Chondrocyte (in vitro differentiated cells): ENCODE results near the gene SF3B5. TPM values are rescaled to one million over a fixed set of nuclear protein-coding genes. Genes with fewer than 3 reads are reported as not detected.

Experiments used
- DNase-seq: peaks from one replicate; pipeline ENCODE4 v3.0.0; 2021; ENCODE audit warnings: mixed read lengths, low spot score
- H3K27ac Mint-ChIP-seq: one replicate; pipeline ENCODE4 v1.8.0; 2021; ENCODE audit warnings: mild to moderate bottlenecking, moderate library complexity, mixed read lengths; ENCODE audit not compliant: unreplicated experiment
- H3K27me3 Mint-ChIP-seq: 2 replicates; pipeline ENCODE4 v1.8.0; 2021; ENCODE audit warnings: low read depth, mixed read lengths
- H3K36me3 Mint-ChIP-seq: 2 replicates; pipeline ENCODE4 v1.8.0; 2021; ENCODE audit warnings: low read depth, mixed read lengths
- H3K4me1 Mint-ChIP-seq: 2 replicates; pipeline ENCODE4 v1.8.0; 2021; ENCODE audit warnings: low read depth, mild to moderate bottlenecking, mixed read lengths
- H3K4me3 Mint-ChIP-seq: one replicate; pipeline ENCODE4 v1.8.0; 2021; ENCODE audit warnings: mild to moderate bottlenecking, moderate library complexity, mixed read lengths; ENCODE audit not compliant: unreplicated experiment
- H3K9me3 Mint-ChIP-seq: 2 replicates; pipeline ENCODE4 v1.8.0; 2021; ENCODE audit warnings: low read depth, mixed read lengths
- CTCF ChIP-seq: fragments of 200-600 bp; sonication (generic); IDR thresholded peaks from 2 replicates; pipeline ENCODE4 v1.5.0; 2021; ENCODE audit warnings: antibody characterized with exemption, mild to moderate bottlenecking, moderate library complexity
- total RNA-seq: library from RNA; stranded (reverse); gene quantifications from 3 replicates; pipeline ENCODE4 v1.2.1, GENCODE V29; 2021

Gene SF3B5
- total RNA-seq, 1 donor from 2014 or later: 97.9 TPM

DNA sequence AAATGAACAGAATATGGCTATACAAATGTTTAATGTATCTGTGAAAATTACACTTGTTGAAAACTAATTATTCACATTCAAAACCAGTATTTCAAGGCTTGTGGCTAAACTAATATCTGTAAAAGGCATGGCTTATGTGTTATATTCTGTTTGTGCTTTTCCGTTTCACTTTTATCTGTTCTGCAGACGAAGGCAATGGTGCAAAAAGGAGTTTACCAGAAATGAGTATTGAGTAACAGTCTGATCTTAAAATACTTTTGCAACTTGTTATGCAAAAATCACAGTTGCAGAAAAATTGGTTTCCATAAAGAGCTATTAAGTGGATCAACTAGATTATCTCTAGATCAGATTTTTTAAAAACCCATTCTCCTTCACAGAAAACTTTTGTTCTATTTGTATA is 45.5 kb upstream of the SF3B5 start:
- Mint-ChIP-seq H3K27me3 (no peaks in the 10 kb centered on the region), H3K4me1 (no peaks in the 10 kb centered on the region), H3K27ac (no peak overlapping the region), H3K9me3 (no peaks in the 10 kb centered on the region), H3K36me3 (no peaks in the 10 kb centered on the region), H3K4me3 (no peak overlapping the region)
- TF ChIP-seq CTCF: no peak
- DNase-seq: no peak

- DNase-seq: no peak
- no peak for TF ChIP-seq CTCF
- H3K27ac Mint-ChIP-seq: no peak overlapping the region
- H3K27me3 Mint-ChIP-seq: no peaks in the 10 kb centered on the region
- H3K9me3 Mint-ChIP-seq: no peaks in the 10 kb centered on the region
- H3K4me1 Mint-ChIP-seq: no peaks in the 10 kb centered on the region
- no peaks in the 10 kb centered on the region for H3K36me3 Mint-ChIP-seq
- H3K4me3 Mint-ChIP-seq: no peak overlapping the region
Measured at GRCh38 chr6:144139817-144140216, 44.4 kb upstream of the SF3B5 start.

- DNase-seq: no peak
- Mint-ChIP-seq H3K27me3 (no peaks in the 10 kb centered on the region), H3K4me3 (no peak overlapping the region), H3K27ac (no peak overlapping the region), H3K36me3 (no peaks in the 10 kb centered on the region), H3K9me3 (no peaks in the 10 kb centered on the region), H3K4me1 (no peaks in the 10 kb centered on the region)
- TF ChIP-seq CTCF: no peak
Measured at GRCh38 chr6:144138542-144138941, 43.2 kb upstream of the SF3B5 start.

DNA sequence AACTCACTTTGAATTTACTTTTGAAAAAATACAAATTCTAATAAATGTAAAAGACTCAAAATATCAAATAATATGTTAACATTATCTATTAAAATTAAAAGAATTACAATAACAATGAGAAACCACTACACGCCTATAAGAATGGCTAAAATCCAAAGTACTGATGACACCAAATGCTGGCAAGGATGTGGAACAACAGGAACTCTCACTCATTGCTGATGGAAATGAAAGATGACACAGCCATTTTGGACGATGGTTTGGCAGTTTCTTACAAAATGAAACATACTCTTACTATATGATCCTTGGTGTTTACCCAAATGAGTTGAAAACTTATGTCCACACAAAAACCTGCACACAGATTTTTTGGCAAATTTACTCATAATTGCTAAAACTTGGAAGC is 39.4 kb upstream of the SF3B5 start:
- TF ChIP-seq CTCF: no peak
- Mint-ChIP-seq H3K27ac (no peak overlapping the region), H3K4me3 (no peak overlapping the region), H3K9me3 (no peaks in the 10 kb centered on the region), H3K36me3 (no peaks in the 10 kb centered on the region), H3K4me1 (peaks cover 12% of the 10 kb centered on the region), H3K27me3 (no peaks in the 10 kb centered on the region)
- DNase-seq: no peak

DNA sequence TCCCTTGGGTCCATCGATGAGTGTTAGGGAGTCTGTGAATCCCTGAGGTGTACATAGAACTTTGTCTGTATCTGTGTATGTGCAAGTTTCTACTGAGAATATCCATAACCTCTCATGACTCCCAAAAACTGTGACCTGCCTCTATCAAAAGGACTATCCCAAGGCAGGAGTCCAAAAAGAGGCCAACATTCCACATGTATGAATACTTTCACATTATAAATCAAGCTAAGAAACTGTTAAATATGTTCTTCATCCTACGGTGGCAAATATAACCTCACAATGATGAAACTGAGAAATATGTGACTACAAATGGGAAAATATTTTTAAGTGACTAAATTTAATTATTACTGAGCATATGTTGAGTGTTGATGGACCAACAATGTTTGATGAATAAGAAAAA is 38.8 kb upstream of the SF3B5 start:
- Mint-ChIP-seq H3K9me3 (no peaks in the 10 kb centered on the region), H3K4me3 (no peak overlapping the region), H3K27me3 (no peaks in the 10 kb centered on the region), H3K4me1 (peaks cover 12% of the 10 kb centered on the region), H3K27ac (no peak overlapping the region), H3K36me3 (no peaks in the 10 kb centered on the region)
- DNase-seq: no peak
- TF ChIP-seq CTCF: no peak
